Daoy (cell line): Measurements from ENCODE around the gene DAND5. TPM values are rescaled to one million over a fixed set of nuclear protein-coding genes. Genes with fewer than 3 reads are reported as not detected.

Experiments
- DNase-seq: peaks from one replicate; pipeline ENCODE4 v3.0.0-alpha.2; 2015; ENCODE audit warnings: low read depth
- total RNA-seq: library from RNA; depleted of rRNA; stranded (reverse); fragments of >200 nt; shearing (Covaris generic); gene quantifications from 2 replicates; pipeline ENCODE4 v1.2.3, GENCODE V29; 2014; rRNA removed

The DAND5 gene
- total RNA-seq, 1 experiment from 2014 or later, result not detected

GRCh38 chr19:13022859-13023636 lies 53.7 kb downstream of the DAND5 start:
- DNase-seq, result peak; percentile 91

GRCh38 chr19:13023656-13024055 lies 54.3 kb downstream of the DAND5 start:
- no peak for DNase-seq

Other genes with a start within 250 kb of the DAND5 start
- 18.2 and 24.0 TPM in 2 replicates for gene TNPO2, start 245.6 kb upstream of the DAND5 start, total RNA-seq
- gene TRIR, start 234.9 kb upstream of the DAND5 start, total RNA-seq, result 274 and 313 TPM in 2 replicates
- gene GET3, start 232.1 kb upstream of the DAND5 start, total RNA-seq, result 78.9 and 111 TPM in 2 replicates
- not detected in 2 replicates for gene BEST2, start 217.8 kb upstream of the DAND5 start, total RNA-seq
- 5.1 and 11.0 TPM in 2 replicates for gene HOOK2, start 194.0 kb upstream of the DAND5 start, total RNA-seq
- gene JUNB, start 178.1 kb upstream of the DAND5 start, total RNA-seq, result 61.6 and 66.6 TPM in 2 replicates
- 81.7 and 99.3 TPM in 2 replicates for gene PRDX2, start 167.8 kb upstream of the DAND5 start, total RNA-seq
- gene THSD8, start 167.5 kb upstream of the DAND5 start, total RNA-seq, result not detected in 2 replicates
- 75.8 and 76.9 TPM in 2 replicates for gene RNASEH2A, start 163.0 kb upstream of the DAND5 start, total RNA-seq
- gene RTBDN, start 135.0 kb upstream of the DAND5 start, total RNA-seq, result not detected in 2 replicates
- gene MAST1, start 131.1 kb upstream of the DAND5 start, total RNA-seq, result 0.11 and 0.57 TPM in 2 replicates
- 13.7 and 19.3 TPM in 2 replicates for gene DNASE2, start 88.1 kb upstream of the DAND5 start, total RNA-seq
- not detected in 2 replicates for gene KLF1, start 82.4 kb upstream of the DAND5 start, total RNA-seq
- 47.0 and 91.3 TPM in 2 replicates for gene GCDH, start 78.4 kb upstream of the DAND5 start, total RNA-seq
- gene SYCE2, start 50.3 kb upstream of the DAND5 start, total RNA-seq, result 0.63 TPM in 1 of 2 replicates, not detected in the other
- 105 and 122 TPM in 2 replicates for gene FARSA, start 35.9 kb upstream of the DAND5 start, total RNA-seq
- gene CALR, start 31.0 kb upstream of the DAND5 start, total RNA-seq, result 961 and 1,048 TPM in 2 replicates
- gene RAD23A, start 23.7 kb upstream of the DAND5 start, total RNA-seq, result 125 and 151 TPM in 2 replicates
- 75.8 and 80.8 TPM in 2 replicates for gene GADD45GIP1, start 12.4 kb upstream of the DAND5 start, total RNA-seq
- gene NFIX, start 25.9 kb downstream of the DAND5 start, total RNA-seq, result 8.3 and 9.9 TPM in 2 replicates
- 0.24 and 0.34 TPM in 2 replicates for gene LYL1, start 133.3 kb downstream of the DAND5 start, total RNA-seq
- 61.6 and 67.5 TPM in 2 replicates for gene TRMT1, start 147.2 kb downstream of the DAND5 start, total RNA-seq
- gene NACC1, start 148.7 kb downstream of the DAND5 start, total RNA-seq, result 50.6 and 51.2 TPM in 2 replicates
- gene STX10, start 180.8 kb downstream of the DAND5 start, total RNA-seq, result 88.8 and 89.8 TPM in 2 replicates
- 23.7 and 27.3 TPM in 2 replicates for gene IER2, start 180.8 kb downstream of the DAND5 start, total RNA-seq